ENCODE results near the gene PIK3CG. TPM values are rescaled to one million over a fixed set of nuclear protein-coding genes. Genes with fewer than 3 reads are reported as not detected.

PIK3CG gene
- total RNA-seq, 1 donor = not detected

DNA sequence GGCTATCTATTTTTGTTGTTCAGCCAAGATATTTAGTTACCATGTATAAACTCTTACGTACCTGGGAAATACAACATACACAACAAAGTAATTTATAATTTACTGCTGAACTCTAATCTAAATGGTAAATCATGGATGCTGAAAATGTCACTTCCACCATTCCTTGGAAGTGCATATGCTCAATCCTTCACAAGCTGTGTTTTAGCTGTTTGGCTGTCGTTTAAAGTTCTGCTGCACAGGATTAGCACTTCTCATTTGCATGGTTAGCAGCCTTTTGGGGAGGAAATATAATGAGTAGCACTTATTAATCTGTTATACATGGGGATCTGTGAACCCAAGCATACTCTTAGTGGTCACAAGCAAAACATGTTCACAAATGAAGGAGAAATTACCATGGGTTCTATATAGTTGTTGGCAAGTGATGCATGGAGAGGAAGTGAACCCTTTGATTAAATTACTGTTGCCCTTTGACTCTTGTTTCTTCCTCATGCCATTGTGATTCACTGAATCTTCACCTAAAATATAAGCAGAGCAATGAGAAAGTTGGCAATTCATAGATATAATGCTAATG, 18.5 kb downstream of the PIK3CG start:
- Histone ChIP-seq H3K36me3 (ENCODE audit: insufficient read depth, low read length) (no peaks in the 10 kb centered on the region), H3K27me3 (ENCODE audit: insufficient read depth, low read length) (peaks cover 13% of the 10 kb centered on the region), H2AFZ (ENCODE audit: low read length) (no peak overlapping the region), H3K27ac (ENCODE audit: low read depth, low read length) (no peak overlapping the region), H4K20me1 (ENCODE audit: insufficient read depth, low read length) (no peaks in the 10 kb centered on the region), H3K4me1 (ENCODE audit: insufficient read depth, low read length) (no peaks in the 10 kb centered on the region), H3K9me3 (ENCODE audit: low read depth, low read length) (no peaks in the 10 kb centered on the region), H3K79me2 (ENCODE audit: insufficient read depth, low read length) (no peaks in the 10 kb centered on the region), H3K4me3 (ENCODE audit: insufficient read depth, low read length) (no peak overlapping the region), H3K4me2 (ENCODE audit: insufficient read depth, low read length) (no peak overlapping the region)
- no peak for TF ChIP-seq CTCF (IDR thresholded peaks at IDR 0.05; ENCODE audit: extremely low read depth, low read depth, low read length)
- no peak for DNase-seq (ENCODE audit: insufficient read length, low spot score, missing footprints)

DNA sequence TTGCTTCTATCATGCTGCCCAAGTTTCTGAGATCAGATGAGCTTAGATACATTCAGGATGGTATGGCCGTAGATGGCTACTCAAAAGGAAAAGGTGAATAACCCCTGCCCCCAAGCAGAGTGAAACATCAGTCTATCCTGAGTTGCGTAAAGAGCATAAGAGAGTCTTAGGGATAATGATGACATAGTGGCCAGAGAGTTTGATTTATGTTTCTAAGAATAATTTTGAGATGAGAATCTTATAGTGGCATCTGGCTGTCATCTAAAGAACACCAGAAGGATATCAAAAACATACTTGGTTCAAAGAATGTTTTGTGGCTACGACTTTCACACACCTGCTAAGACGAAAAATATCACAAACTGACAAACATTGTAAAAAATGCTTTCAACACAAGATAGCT, 20.6 kb downstream of the PIK3CG start:
- no peak overlapping the region for H2AFZ ChIP-seq (ENCODE audit: low read length)
- H4K20me1 ChIP-seq (ENCODE audit: insufficient read depth, low read length) = no peaks in the 10 kb centered on the region
- no peak for DNase-seq (ENCODE audit: insufficient read length, low spot score, missing footprints)
- H3K79me2 ChIP-seq (ENCODE audit: insufficient read depth, low read length) = no peaks in the 10 kb centered on the region
- H3K9me3 ChIP-seq (ENCODE audit: low read depth, low read length) = no peaks in the 10 kb centered on the region
- no peaks in the 10 kb centered on the region for H3K36me3 ChIP-seq (ENCODE audit: insufficient read depth, low read length)
- H3K27me3 ChIP-seq (ENCODE audit: insufficient read depth, low read length) = peaks cover 6% of the 10 kb centered on the region
- TF ChIP-seq CTCF (IDR thresholded peaks at IDR 0.05; ENCODE audit: extremely low read depth, low read depth, low read length) = no peak
- no peaks in the 10 kb centered on the region for H3K4me1 ChIP-seq (ENCODE audit: insufficient read depth, low read length)
- H3K4me3 ChIP-seq (ENCODE audit: insufficient read depth, low read length) = no peak overlapping the region
- no peak overlapping the region for H3K4me2 ChIP-seq (ENCODE audit: insufficient read depth, low read length)
- no peak overlapping the region for H3K27ac ChIP-seq (ENCODE audit: low read depth, low read length)

GRCh38 chr7:106887421-106887820, 22.3 kb downstream of the PIK3CG start:
- no peak for TF ChIP-seq CTCF (IDR thresholded peaks at IDR 0.05; ENCODE audit: extremely low read depth, low read depth, low read length)
- no peak overlapping the region for H3K27ac ChIP-seq (ENCODE audit: low read depth, low read length)

DNA sequence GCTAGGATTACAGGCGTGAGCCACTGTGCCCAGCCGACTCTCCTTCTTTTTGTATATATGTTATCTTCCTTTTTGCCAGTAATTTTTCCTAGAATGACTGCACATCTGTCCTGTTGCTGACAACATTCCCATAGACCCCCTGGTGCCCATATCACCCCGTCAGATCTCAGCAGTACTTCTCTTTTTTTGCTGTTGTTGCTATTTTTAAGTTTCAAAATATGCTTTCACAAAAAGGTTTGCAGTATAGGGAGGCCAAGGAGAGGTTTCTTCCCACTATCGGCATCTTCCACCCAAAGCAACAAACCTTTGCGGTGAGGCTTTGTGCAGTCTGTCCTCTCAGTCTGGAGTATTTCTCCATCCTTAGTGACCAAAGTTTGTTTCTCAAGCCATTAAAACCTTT, 23.1 kb downstream of the PIK3CG start:
- no peaks in the 10 kb centered on the region for H3K4me1 ChIP-seq (ENCODE audit: insufficient read depth, low read length)
- H3K9me3 ChIP-seq (ENCODE audit: low read depth, low read length) = no peaks in the 10 kb centered on the region
- no peak overlapping the region for H3K4me2 ChIP-seq (ENCODE audit: insufficient read depth, low read length)
- no peak for TF ChIP-seq CTCF (IDR thresholded peaks at IDR 0.05; ENCODE audit: extremely low read depth, low read depth, low read length)
- DNase-seq (ENCODE audit: insufficient read length, low spot score, missing footprints) = no peak
- no peak overlapping the region for H3K4me3 ChIP-seq (ENCODE audit: insufficient read depth, low read length)
- no peaks in the 10 kb centered on the region for H3K36me3 ChIP-seq (ENCODE audit: insufficient read depth, low read length)
- H3K79me2 ChIP-seq (ENCODE audit: insufficient read depth, low read length) = no peaks in the 10 kb centered on the region
- no peaks in the 10 kb centered on the region for H4K20me1 ChIP-seq (ENCODE audit: insufficient read depth, low read length)
- no peak overlapping the region for H3K27ac ChIP-seq (ENCODE audit: low read depth, low read length)
- no peak overlapping the region for H2AFZ ChIP-seq (ENCODE audit: low read length)
- peaks cover 2% of the 10 kb centered on the region for H3K27me3 ChIP-seq (ENCODE audit: insufficient read depth, low read length)

More at GRCh38 chr7:106887421-106887820, 22.3 kb downstream of the PIK3CG start:
- H3K9me3 ChIP-seq (ENCODE audit: low read depth, low read length) = no peaks in the 10 kb centered on the region
- H3K79me2 ChIP-seq (ENCODE audit: insufficient read depth, low read length) = no peaks in the 10 kb centered on the region
- DNase-seq (ENCODE audit: insufficient read length, low spot score, missing footprints) = no peak
- H3K27me3 ChIP-seq (ENCODE audit: insufficient read depth, low read length) = peaks cover 3% of the 10 kb centered on the region
- no peak overlapping the region for H3K4me2 ChIP-seq (ENCODE audit: insufficient read depth, low read length)
- no peak overlapping the region for H2AFZ ChIP-seq (ENCODE audit: low read length)
- H3K36me3 ChIP-seq (ENCODE audit: insufficient read depth, low read length) = no peaks in the 10 kb centered on the region
- H4K20me1 ChIP-seq (ENCODE audit: insufficient read depth, low read length) = no peaks in the 10 kb centered on the region
- H3K4me3 ChIP-seq (ENCODE audit: insufficient read depth, low read length) = no peak overlapping the region
- no peaks in the 10 kb centered on the region for H3K4me1 ChIP-seq (ENCODE audit: insufficient read depth, low read length)

All from osteoblast (primary cell).